ENCODE results near the gene MLLT6.

- TF ChIP-seq POLR2A (IDR thresholded peaks at IDR 0.05; ENCODE audit: low read length) (no peak), GATA1 (IDR thresholded peaks at IDR 0.05; ENCODE audit: low read depth, low read length) (no peak)
Observed at GRCh38 chr17:38748892-38749222, 43.8 kb downstream of the MLLT6 start.
